Motor neuron (in vitro differentiated cells): ENCODE measurements around the gene PCDHB1. TPM values are rescaled to one million over a fixed set of nuclear protein-coding genes. Genes with fewer than 3 reads are reported as not detected.
"Not testable (repeated sequence)": the region's sequence is repeated elsewhere in the genome, so short reads cannot be mapped to it uniquely, and the experiment has no call there.

ENCODE experiments used
- ATAC-seq, 8 experiments: fragments of 200-7000 bp; cut with Tn5 transposase; replicated peaks in 6 of 8; 2 replicates each; pipeline ENCODE4 v1.8.0; 2021; ENCODE audit warnings: mild to moderate bottlenecking in 8 of 8, moderate library complexity in 8 of 8
- H3K27ac ChIP-seq, 2 donors: fragments of 250-450 bp; sonication (Bioruptor Pico); 2 replicates each; pipeline ENCODE4 v1.9.0; 2021; ENCODE audit warnings: antibody characterized with exemption in 2 of 2, mild to moderate bottlenecking in 2 of 2, moderate library complexity in 1 of 2
- H3K4me1 ChIP-seq, 2 donors: fragments of 250-450 bp; sonication (Bioruptor Pico); replicated peaks in 1 of 2; 2 replicates each; pipeline ENCODE4 v1.6.1; 2021; ENCODE audit warnings: antibody characterized with exemption in 2 of 2, mild to moderate bottlenecking in 2 of 2, moderate library complexity in 1 of 2
- H3K4me3 ChIP-seq, 5 donors: fragments of 250-450 bp; sonication (Bioruptor Pico); 2 replicates each; pipeline ENCODE4 v1.9.0; 2021; ENCODE audit warnings: antibody characterized with exemption in 5 of 5, mild to moderate bottlenecking in 5 of 5, moderate library complexity in 4 of 5
- WGBS, 10 experiments: fragments of 450-650 bp; shearing (Covaris generic); methylation state at CpG; one replicate each; pipeline ENCODE4 v1.0.0; 2022; 5-methylcytosine and 5-hydroxymethylcytosine counted together
- in situ Hi-C, 9 experiments: fragments of 400-800 bp; cut with MboI; loops; one replicate each; pipeline ENCODE4 v1.15.0; 2021; ENCODE audit warnings: low sequenced_read_pairs in 9 of 9, low pct_unique_long_range_greater_than_20kb in 2 of 9; ENCODE audit not compliant: unreplicated experiment in 9 of 9
- total RNA-seq, 8 experiments: library from RNA; unstranded; fragments of 300-600 nt; gene quantifications; 2 replicates each; pipeline versions ENCODE4 v1.2.3 to v1.2.4, GENCODE V29; 2022

The PCDHB1 gene
- total RNA-seq, 8 experiments from 2014 or later = 0.04 to 0.43 (median 0.11) TPM; not detected in 1

- Histone ChIP-seq H3K27ac (peak within 1 kb of the TSS; percentile 5 to 61), H3K4me1 (no peaks in the 10 kb centered on the region), H3K4me3 (peak within 1 kb of the TSS; percentile 23 to 75 (median 42))
- ATAC-seq = peak in 6 of 8 experiments; percentile 63 to 98 (median 89)
- in situ Hi-C loops = loop anchor here in 2 of 9 experiments (25.0 kb wide), 1 partner anchor 468 kb away; no protein-coding TSS in a partner anchor
- 3 to 63% (median 42%) methylated on average over 2 to 28 of the region's 29 CpGs; no CpG with 5 or more reads in 1 of the 10 experiments for WGBS, 10 experiments
These were observed 43.5 kb downstream of the PCDHB1 start, which contains the start of gene PCDHB2 for GRCh38 chr5:141094481-141095262. PCDHB2 (plus strand) TSS chr5:141094615; CDS start chr5:141094791, 176 bp downstream.

GRCh38 chr5:141095263-141095641, 44.1 kb downstream of the PCDHB1 start:
- Histone ChIP-seq H3K4me3 (peak overlapping the region in 4 of 5 donors; percentile 41 to 75 (median 46)), H3K27ac (no peak overlapping the region), H3K4me1 (no peaks in the 10 kb centered on the region)
- 10 to 93% (median 74%) methylated on average over 1 to 11 of the region's 12 CpGs; no CpG with 5 or more reads in 1 of the 10 experiments for WGBS, 10 experiments
- peak in 1 of 8 experiments; percentile 26 for ATAC-seq
- in situ Hi-C loops = loop anchor here in 2 of 9 experiments (25.0 kb wide), 1 partner anchor 467 kb away; no protein-coding TSS in a partner anchor

- not testable (repeated sequence) for H3K4me3 ChIP-seq
- WGBS, 10 experiments = no CpG with 5 or more reads among the region's 46 CpGs
- in situ Hi-C loops = loop anchor here in 2 of 9 experiments (25.0 kb wide), 1 partner anchor 466 kb away; no protein-coding TSS in a partner anchor
These were observed 45.0 kb downstream of the PCDHB1 start for GRCh38 chr5:141096181-141096580.

GRCh38 chr5:141096586-141096985, 45.4 kb downstream of the PCDHB1 start:
- not testable (repeated sequence) for H3K4me1 ChIP-seq, H3K27ac ChIP-seq, H3K4me3 ChIP-seq, ATAC-seq
- in situ Hi-C loops = loop anchor here in 2 of 9 experiments (25.0 kb wide), 1 partner anchor 466 kb away; no protein-coding TSS in a partner anchor
- WGBS, 10 experiments = no CpG with 5 or more reads among the region's 38 CpGs

More at GRCh38 chr5:141096181-141096580, 45.0 kb downstream of the PCDHB1 start:
- H3K27ac ChIP-seq, H3K4me1 ChIP-seq, ATAC-seq: not testable (repeated sequence)

- Histone ChIP-seq H3K27ac (no peak within 1 kb of the TSS), H3K4me1 (no peaks in the 10 kb centered on the region), H3K4me3 (no peak within 1 kb of the TSS)
- in situ Hi-C loops = no loop called here
- 7 to 90% (median 63%) methylated on average over 3 to 19 of the region's 19 CpGs for WGBS, 10 experiments
- peak in 1 of 8 experiments; percentile 75 for ATAC-seq
These were observed 49.1 kb downstream of the PCDHB1 start, which contains the start of gene PCDHB3 for GRCh38 chr5:141100243-141100805. PCDHB3 (plus strand) TSS chr5:141100473; CDS start chr5:141100650, 177 bp downstream.

GRCh38 chr5:141101059-141101458, 49.9 kb downstream of the PCDHB1 start:
- 20 to 95% (median 83%) methylated on average over 1 to 16 of the region's 20 CpGs for WGBS, 10 experiments
- Histone ChIP-seq H3K27ac (no peak overlapping the region), H3K4me3 (no peak overlapping the region), H3K4me1 (no peaks in the 10 kb centered on the region)
- in situ Hi-C loops = no loop called here
- ATAC-seq = no peak

- WGBS, 10 experiments = 100% methylated on average over 3 of the region's 39 CpGs; no CpG with 5 or more reads in 9 of the 10 experiments
- H3K4me3 ChIP-seq, H3K4me1 ChIP-seq, ATAC-seq, in situ Hi-C loops, H3K27ac ChIP-seq: not testable (repeated sequence)
These were observed 50.9 kb downstream of the PCDHB1 start for GRCh38 chr5:141102070-141102469.

- H3K27ac ChIP-seq, in situ Hi-C loops, H3K4me3 ChIP-seq, ATAC-seq, H3K4me1 ChIP-seq: not testable (repeated sequence)
- no CpG with 5 or more reads among the region's 38 CpGs for WGBS, 10 experiments
These were observed 51.3 kb downstream of the PCDHB1 start for GRCh38 chr5:141102471-141102870.

- in situ Hi-C loops = no loop called here
- Histone ChIP-seq H3K27ac (no peak overlapping the region), H3K4me1 (no peaks in the 10 kb centered on the region), H3K4me3 (no peak overlapping the region)
- ATAC-seq = no peak
- 18 to 100% (median 70%) methylated on average over 1 to 2 of the region's 2 CpGs for WGBS, 10 experiments
These were observed 54.2 kb downstream of the PCDHB1 start for GRCh38 chr5:141105350-141105749.

Other genes with a start within 250 kb of the PCDHB1 start
- 10 to 100 TPM in 5 of 8 experiments, 1 to 10 TPM in 1, under 1 TPM in 2; 0.05 to 50.8 (median 14.1) TPM for gene PCDHA4, start 244.3 kb upstream of the PCDHB1 start, total RNA-seq
- 1 to 10 TPM in 5 of 8 experiments, under 1 TPM in 2, not detected in 1; 0.24 to 3.1 (median 2.2) TPM for gene PCDHA5, start 229.8 kb upstream of the PCDHB1 start, total RNA-seq
- 10 to 100 TPM in 1 of 8 experiments, 1 to 10 TPM in 4, under 1 TPM in 3; 0.15 to 24.3 (median 2.0) TPM for gene PCDHA6, start 223.4 kb upstream of the PCDHB1 start, total RNA-seq
- gene PCDHA7, start 217.1 kb upstream of the PCDHB1 start, total RNA-seq = 1 to 10 TPM in 5 of 8 experiments, under 1 TPM in 3; 0.05 to 5.3 (median 1.7) TPM
- gene PCDHA8, start 210.2 kb upstream of the PCDHB1 start, total RNA-seq = 1 to 10 TPM in 5 of 8 experiments, under 1 TPM in 1, not detected in 2; 0.31 to 3.2 (median 2.2) TPM
- gene PCDHA9, start 203.0 kb upstream of the PCDHB1 start, total RNA-seq = 1 to 10 TPM in 4 of 8 experiments, under 1 TPM in 4; 0.05 to 6.2 (median 0.93) TPM
- 1 to 10 TPM in 6 of 8 experiments, under 1 TPM in 2; 0.10 to 8.1 (median 2.0) TPM for gene PCDHA10, start 195.5 kb upstream of the PCDHB1 start, total RNA-seq
- 1 to 10 TPM in 5 of 8 experiments, under 1 TPM in 2, not detected in 1; 0.31 to 6.3 (median 5.2) TPM for gene PCDHA11, start 182.4 kb upstream of the PCDHB1 start, total RNA-seq
- 10 to 100 TPM in 2 of 8 experiments, 1 to 10 TPM in 3, under 1 TPM in 2, not detected in 1; 0.13 to 22.5 (median 7.4) TPM for gene PCDHA12, start 176.1 kb upstream of the PCDHB1 start, total RNA-seq
- gene PCDHA13, start 169.2 kb upstream of the PCDHB1 start, total RNA-seq = 10 to 100 TPM in 2 of 8 experiments, 1 to 10 TPM in 3, under 1 TPM in 2, not detected in 1; 0.21 to 13.2 (median 2.3) TPM
- gene PCDHAC1, start 125.1 kb upstream of the PCDHB1 start, total RNA-seq = 10 to 100 TPM in 5 of 8 experiments, 1 to 10 TPM in 1, under 1 TPM in 2; 0.05 to 25.2 (median 14.1) TPM
- 10 to 100 TPM in 1 of 8 experiments, 1 to 10 TPM in 5, under 1 TPM in 2; 0.10 to 24.4 (median 4.8) TPM for gene PCDHAC2, start 84.9 kb upstream of the PCDHB1 start, total RNA-seq
- 10 to 100 TPM in 5 of 8 experiments, 1 to 10 TPM in 2, under 1 TPM in 1; 0.36 to 45.7 (median 10.3) TPM for gene PCDHB2, start 43.2 kb downstream of the PCDHB1 start, total RNA-seq
- 1 to 10 TPM in 7 of 8 experiments, not detected in 1; 1.6 to 7.6 (median 2.8) TPM for gene PCDHB3, start 49.1 kb downstream of the PCDHB1 start, total RNA-seq
- gene PCDHB4, start 70.4 kb downstream of the PCDHB1 start, total RNA-seq = 1 to 10 TPM in 4 of 8 experiments, under 1 TPM in 4; 0.20 to 2.0 (median 1.2) TPM
- 10 to 100 TPM in 3 of 8 experiments, 1 to 10 TPM in 1, under 1 TPM in 3, not detected in 1; 0.27 to 51.6 (median 8.5) TPM for gene PCDHB5, start 83.8 kb downstream of the PCDHB1 start, total RNA-seq
- gene PCDHB6, start 98.7 kb downstream of the PCDHB1 start, total RNA-seq = 1 to 10 TPM in 4 of 8 experiments, under 1 TPM in 3, not detected in 1; 0.28 to 2.8 (median 2.3) TPM
- 1 to 10 TPM in 3 of 8 experiments, under 1 TPM in 5; 0.20 to 2.0 (median 0.50) TPM for gene PCDHB7, start 121.3 kb downstream of the PCDHB1 start, total RNA-seq
- 1 to 10 TPM in 4 of 8 experiments, under 1 TPM in 4; 0.11 to 4.4 (median 1.8) TPM for gene PCDHB8, start 126.4 kb downstream of the PCDHB1 start, total RNA-seq
- 1 to 10 TPM in 5 of 8 experiments, under 1 TPM in 3; 0.25 to 3.4 (median 1.8) TPM for gene PCDHB16, start 131.0 kb downstream of the PCDHB1 start, total RNA-seq
- gene PCDHB9, start 135.8 kb downstream of the PCDHB1 start, total RNA-seq = 10 to 100 TPM in 1 of 8 experiments, 1 to 10 TPM in 6, under 1 TPM in 1; 0.72 to 10.1 (median 2.3) TPM
- gene PCDHB10, start 141.0 kb downstream of the PCDHB1 start, total RNA-seq = 10 to 100 TPM in 1 of 8 experiments, 1 to 10 TPM in 4, under 1 TPM in 3; 0.20 to 25.4 (median 5.5) TPM
- 1 to 10 TPM in 6 of 8 experiments, under 1 TPM in 2; 0.46 to 6.1 (median 3.4) TPM for gene PCDHB11, start 148.3 kb downstream of the PCDHB1 start, total RNA-seq
- gene PCDHB12, start 157.3 kb downstream of the PCDHB1 start, total RNA-seq = 1 to 10 TPM in 5 of 8 experiments, under 1 TPM in 3; 0.31 to 8.9 (median 2.9) TPM
- gene PCDHB13, start 162.5 kb downstream of the PCDHB1 start, total RNA-seq = 1 to 10 TPM in 7 of 8 experiments, under 1 TPM in 1; 0.25 to 6.7 (median 2.9) TPM
- gene PCDHB14, start 172.0 kb downstream of the PCDHB1 start, total RNA-seq = 10 to 100 TPM in 1 of 8 experiments, 1 to 10 TPM in 7; 1.2 to 16.7 (median 6.5) TPM
- gene PCDHB15, start 194.0 kb downstream of the PCDHB1 start, total RNA-seq = 1 to 10 TPM in 6 of 8 experiments, under 1 TPM in 2; 0.25 to 8.6 (median 3.5) TPM